Spleen (tissue), 7 donors: Measurements from ENCODE around the gene TGOLN2.

Experiments
- POLR2A ChIP-seq, 3 donors: fragments of 450-650 bp; IDR thresholded peaks; one replicate each; pipeline ENCODE4 v1.5.1; 2017; ENCODE audit warnings: antibody characterized with exemption in 3 of 3, mild to moderate bottlenecking in 1 of 3
- TF ChIP-seq, protein P1 (sequence below), 11 experiments: fragments of 200-600 bp in 7 of 11; fragments of 450-650 bp in 4 of 11; sonication (generic) in 4 of 11; IDR thresholded peaks in 8 of 11; conservative IDR thresholded peaks in 3 of 11; 1 replicate in 7 of 11; 2 replicates in 4 of 11; pipeline versions ENCODE4 v1.4.0 to v1.8.0; 2016 to 2021; ENCODE audit warnings: antibody characterized with exemption in 11 of 11, inconsistent platforms in 4 of 11, mild to moderate bottlenecking in 1 of 11
- donor health status: DM: no; HTN: no; CAD: no; lungs with moderate emphysema.
- donor health status: DM: no; HTN: no; CAD: no.
- donor health status: DM: no; HTN: no; CAD: no.

DNA sequence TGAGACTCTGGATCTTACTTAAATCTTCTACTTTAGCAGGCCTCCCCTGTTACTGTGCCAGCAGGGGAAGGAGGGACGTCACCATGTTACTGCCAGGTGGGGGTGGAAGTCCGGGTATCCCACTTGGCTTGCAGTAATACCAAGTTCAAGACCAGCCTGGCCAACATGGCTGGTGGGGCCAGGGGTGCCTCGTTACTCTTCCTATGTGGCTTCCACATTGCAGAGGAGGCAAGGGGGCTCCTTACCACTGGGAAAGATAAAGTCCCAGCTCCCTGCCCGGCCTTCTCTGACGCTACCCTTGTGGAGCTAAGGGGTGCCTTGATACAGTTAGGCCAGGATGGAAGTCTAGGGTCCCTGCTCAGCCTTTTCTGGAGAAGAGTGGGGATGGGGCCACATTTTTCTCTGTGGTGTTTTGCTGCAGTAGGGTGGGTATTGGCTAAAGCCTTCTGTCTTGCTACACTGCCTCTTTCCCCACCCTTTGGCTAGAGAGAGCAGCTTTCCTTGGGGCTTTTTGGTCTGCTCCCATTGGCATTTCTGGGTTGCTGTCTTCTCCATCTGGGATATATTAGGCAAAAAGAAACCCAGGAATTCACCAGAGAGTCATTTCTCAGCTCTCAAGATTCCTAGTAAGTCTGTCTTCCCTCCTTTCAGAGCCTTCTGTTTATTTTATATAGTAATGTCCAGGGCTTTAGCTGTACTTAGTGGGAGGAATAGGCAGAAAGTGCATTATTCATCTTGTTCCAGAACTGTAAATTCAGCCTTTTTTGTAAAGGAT lies 48.7 kb upstream of the TGOLN2 start:
- TF ChIP-seq POLR2A (IDR thresholded peaks at IDR 0.05), result no peak
- TF ChIP-seq, protein P1, sequence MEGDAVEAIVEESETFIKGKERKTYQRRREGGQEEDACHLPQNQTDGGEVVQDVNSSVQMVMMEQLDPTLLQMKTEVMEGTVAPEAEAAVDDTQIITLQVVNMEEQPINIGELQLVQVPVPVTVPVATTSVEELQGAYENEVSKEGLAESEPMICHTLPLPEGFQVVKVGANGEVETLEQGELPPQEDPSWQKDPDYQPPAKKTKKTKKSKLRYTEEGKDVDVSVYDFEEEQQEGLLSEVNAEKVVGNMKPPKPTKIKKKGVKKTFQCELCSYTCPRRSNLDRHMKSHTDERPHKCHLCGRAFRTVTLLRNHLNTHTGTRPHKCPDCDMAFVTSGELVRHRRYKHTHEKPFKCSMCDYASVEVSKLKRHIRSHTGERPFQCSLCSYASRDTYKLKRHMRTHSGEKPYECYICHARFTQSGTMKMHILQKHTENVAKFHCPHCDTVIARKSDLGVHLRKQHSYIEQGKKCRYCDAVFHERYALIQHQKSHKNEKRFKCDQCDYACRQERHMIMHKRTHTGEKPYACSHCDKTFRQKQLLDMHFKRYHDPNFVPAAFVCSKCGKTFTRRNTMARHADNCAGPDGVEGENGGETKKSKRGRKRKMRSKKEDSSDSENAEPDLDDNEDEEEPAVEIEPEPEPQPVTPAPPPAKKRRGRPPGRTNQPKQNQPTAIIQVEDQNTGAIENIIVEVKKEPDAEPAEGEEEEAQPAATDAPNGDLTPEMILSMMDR (IDR thresholded peaks at IDR 0.05 in 8 of 11, conservative IDR thresholded peaks at IDR 0.05 in 3 of 11), result no peak
